ENCODE measurements around the gene MORN4.

GRCh38 chr10:97618285-97618684, 15.0 kb downstream of the MORN4 start:
- TF ChIP-seq CTCF (IDR thresholded peaks at IDR 0.05) (no peak), POLR2A (IDR thresholded peaks at IDR 0.05; ENCODE audit: low read depth) (no peak), EP300 (IDR thresholded peaks at IDR 0.05) (no peak)
